Endothelial cell of umbilical vein (primary cell): Measurements from ENCODE around the gene GDF11. TPM values are rescaled to one million over a fixed set of nuclear protein-coding genes. Genes with fewer than 3 reads are reported as not detected.

ENCODE experiments used
- BruUV-seq: library from RNA; stranded (reverse); fragments of 400-500 nt; replicated peaks from 2 replicates; lab custom pipeline; 2021; lab: Mats Ljungman, UMichigan
- CTCF ChIA-PET: fragments of 300-600, 350-600 bp; sonication (Branson Sonifier 250); formaldehyde crosslinking; loops from one replicate; lab custom pipeline; 2021; ENCODE audit warnings: antibody characterized with exemption, inconsistent platforms; lab: Charles Lee
- POLR2A ChIA-PET: fragments of 300-600, 350-600 bp; sonication (Branson Sonifier 250); formaldehyde crosslinking; loops from one replicate; lab custom pipeline; 2021; ENCODE audit warnings: antibody characterized with exemption, inconsistent platforms; lab: Charles Lee
- DNase-seq: peaks from one replicate; pipeline ENCODE4 v3.0.0-alpha.2; 2011; ENCODE audit warnings: low read depth, low spot score
- FAIRE-seq: peaks from 2 replicates; lab custom pipeline; 2011; peaks lifted over from hg19 to GRCh38; lab: Jason Lieb, UNC
- H2AFZ ChIP-seq: 2 replicates; pipeline ENCODE4 v1.6.0; 2012; ENCODE audit warnings: low read depth, low read length, control low read depth, inconsistent platforms
- H3K27ac ChIP-seq: 2 replicates; pipeline ENCODE4 v1.5.1; 2011; ENCODE audit warnings: low read depth, mild to moderate bottlenecking, control low read depth, low read length, moderate library complexity; ENCODE audit not compliant: insufficient read depth
- H3K27me3 ChIP-seq, 2 experiments: 2 replicates each; pipeline versions ENCODE4 v1.6.0 to v1.6.1; 2011; ENCODE audit warnings: low read length in 2 of 2, mixed read lengths in 1 of 2; ENCODE audit not compliant: control insufficient read depth in 2 of 2, insufficient read depth in 2 of 2
- H3K36me3 ChIP-seq, 2 experiments: 2 replicates in 1 of 2; 3 replicates in 1 of 2; pipeline ENCODE4 v1.5.1; 2011; ENCODE audit warnings: low read length in 2 of 2, mild to moderate bottlenecking in 1 of 2, moderate library complexity in 1 of 2; ENCODE audit not compliant: control insufficient read depth in 2 of 2, insufficient read depth in 2 of 2; ENCODE audit errors: extremely low read depth in 1 of 2
- H3K4me1 ChIP-seq: 3 replicates; pipeline ENCODE4 v1.5.1; 2011; ENCODE audit warnings: mild to moderate bottlenecking, low read length; ENCODE audit not compliant: control insufficient read depth, insufficient read depth; ENCODE audit errors: extremely low read depth
- H3K4me2 ChIP-seq: 2 replicates; pipeline ENCODE4 v1.6.1; 2011; ENCODE audit warnings: low read length, control low read depth, mixed read lengths; ENCODE audit not compliant: insufficient read depth
- H3K4me3 ChIP-seq, 3 experiments: fragments of 200-600 bp in 1 of 3; sonication (generic), shearing (Covaris generic) in 1 of 3; replicated peaks in 1 of 3; 2 replicates each; pipeline ENCODE4 v1.5.1; 2011 to 2016; ENCODE audit warnings: control low read depth in 3 of 3, low read length in 3 of 3, mild to moderate bottlenecking in 2 of 3, inconsistent platforms in 1 of 3, low read depth in 1 of 3, moderate library complexity in 1 of 3; ENCODE audit not compliant: insufficient read depth in 1 of 3
- H3K79me2 ChIP-seq: 2 replicates; pipeline ENCODE4 v1.6.0; 2012; ENCODE audit warnings: low read length, inconsistent platforms; ENCODE audit not compliant: control insufficient read depth, insufficient read depth
- H3K9ac ChIP-seq: replicated peaks from 2 replicates; pipeline ENCODE3; 2011; ENCODE audit warnings: low read length, control low read depth; ENCODE audit not compliant: insufficient read depth; ENCODE audit errors: extremely low read depth
- H3K9me1 ChIP-seq: replicated peaks from 3 replicates; pipeline ENCODE4 v1.6.0; 2011; ENCODE audit warnings: mild to moderate bottlenecking, low read length; ENCODE audit not compliant: control insufficient read depth, insufficient read depth; ENCODE audit errors: extremely low read depth
- H3K9me3 ChIP-seq: replicated peaks from 2 replicates; pipeline ENCODE4 v1.5.1; 2012; ENCODE audit warnings: low read length, inconsistent platforms; ENCODE audit not compliant: control insufficient read depth, insufficient read depth
- H4K20me1 ChIP-seq: replicated peaks from 2 replicates; pipeline ENCODE3; 2011; ENCODE audit warnings: mild to moderate bottlenecking, low read length; ENCODE audit not compliant: control insufficient read depth, insufficient read depth; ENCODE audit errors: extremely low read depth
- CTCF ChIP-seq, 2 donors: IDR thresholded peaks; 1 replicate in 1 of 2; 2 replicates in 1 of 2; pipeline ENCODE4 v1.5.1; 2011; ENCODE audit warnings: low read length in 2 of 2, mild to moderate bottlenecking in 2 of 2, moderate library complexity in 2 of 2, control low read depth in 1 of 2, inconsistent platforms in 1 of 2, low read depth in 1 of 2; ENCODE audit not compliant: insufficient read depth in 1 of 2; ENCODE audit errors: extremely low read depth in 1 of 2
- EZH2 ChIP-seq: IDR thresholded peaks from 2 replicates; pipeline ENCODE4 v1.6.1; 2012; ENCODE audit warnings: borderline replicate concordance, low read depth, mild to moderate bottlenecking, moderate library complexity, low read length, inconsistent platforms; ENCODE audit not compliant: severe bottlenecking
- FOS ChIP-seq: IDR thresholded peaks from 2 replicates; pipeline ENCODE4 v1.6.1; 2011; ENCODE audit warnings: mild to moderate bottlenecking, low read length, moderate library complexity, borderline replicate concordance; ENCODE audit not compliant: insufficient read depth
- GATA2 ChIP-seq: IDR thresholded peaks from 2 replicates; pipeline ENCODE4 v1.7.0; 2011; ENCODE audit warnings: low read depth, mild to moderate bottlenecking, moderate library complexity, mixed read lengths, low read length; ENCODE audit not compliant: insufficient read length, insufficient read depth
- JUN ChIP-seq: IDR thresholded peaks from 2 replicates; pipeline ENCODE4 v1.6.1; 2011; ENCODE audit warnings: borderline replicate concordance, low read depth; ENCODE audit not compliant: insufficient read length, insufficient read depth
- MAX ChIP-seq: IDR thresholded peaks from 2 replicates; pipeline ENCODE4 v1.6.1; 2011; ENCODE audit not compliant: insufficient read depth, insufficient read length
- MYC ChIP-seq: IDR thresholded peaks from one replicate; pipeline ENCODE4 v1.6.1; 2011; ENCODE audit warnings: mild to moderate bottlenecking, low read depth, low read length
- POLR2A ChIP-seq: IDR thresholded peaks from 2 replicates; pipeline ENCODE4 v1.6.1; 2012; ENCODE audit warnings: low read depth, mild to moderate bottlenecking, control low read depth, low read length
- POLR2AphosphoS5 ChIP-seq: IDR thresholded peaks from 2 replicates; pipeline ENCODE4 v1.6.1; 2012; ENCODE audit warnings: low read depth, mild to moderate bottlenecking, control low read depth, low read length, moderate library complexity; ENCODE audit not compliant: insufficient read depth
- dilution Hi-C: fragments of 300-500 bp; cut with MboI; formaldehyde crosslinking; loops from one replicate; pipeline ENCODE4 v1.15.0; 2019; ENCODE audit warnings: low sequenced_read_pairs; ENCODE audit not compliant: extremely low pct_ligation_motif_present
- intact Hi-C: fragments of 100-400 bp; cut with micrococcal nuclease; formaldehyde crosslinking; loops from one replicate; pipeline ENCODE4 v1.10.0; 2022
- polyA plus RNA-seq, 4 experiments: library from polyadenylated mRNA; depleted of rRNA in 3 of 4; stranded (reverse) in 3 of 4; unstranded in 1 of 4; fragments of >200 nt; gene quantifications; 2 replicates each; pipeline versions ENCODE4 v1.2.1 to v1.2.3, GENCODE V29; 2011 to 2012; ENCODE audit warnings: missing spikeins in 1 of 4
- total RNA-seq: library from RNA; stranded (reverse); gene quantifications from 2 replicates; pipeline ENCODE4 v1.2.3, GENCODE V29; 2021

The GDF11 gene
- total and polyA plus RNA-seq, 2 donors (not counting 3 experiments of a cell fraction or from before 2014, with no cell fraction given) = 10.0 to 18.7 TPM

- Histone ChIP-seq H3K79me2 (no peaks in the 10 kb centered on the region), H4K20me1 (no peaks in the 10 kb centered on the region), H3K4me3 (peak within 1 kb of the TSS; percentile 66 to 94 (median 82)), H3K36me3 (no peaks in the 10 kb centered on the region), H3K9ac (peak within 1 kb of the TSS; percentile 89), H3K4me2 (peak within 1 kb of the TSS; percentile 87), H3K4me1 (peaks cover 24% of the 10 kb centered on the region), H2AFZ (peak within 1 kb of the TSS; percentile 97), H3K9me1 (no peaks in the 10 kb centered on the region), H3K27ac (peak within 1 kb of the TSS; percentile 83), H3K9me3 (no peaks in the 10 kb centered on the region), H3K27me3 (peaks cover 11 to 17% of the 10 kb centered on the region in 2 experiments)
- POLR2A ChIA-PET = no interaction called here
- peak; percentile 90 for FAIRE-seq
- TF ChIP-seq POLR2AphosphoS5 (peak; percentile 63), EZH2 (no peak), MAX (peak; percentile 94), CTCF (IDR thresholded peaks at IDR 0.05; ENCODE audit: extremely low read depth in 1 of 2, insufficient read depth in 1 of 2, low read depth in 1 of 2, low read length in 2 of 2) (no peak), JUN (no peak), GATA2 (no peak), MYC (no peak), FOS (no peak), POLR2A (no peak)
- peak; percentile 84 for DNase-seq
- intact Hi-C loops = no loop called here
- dilution Hi-C loops = no loop called here
- TSS peak; percentile 43 for BruUV-seq
- CTCF ChIA-PET = interaction anchor here (0.6 to 11.1 kb wide), 8 partner anchors 9 to 1391 kb away, joined by 3 to 151 read pairs (median 3); partner anchors contain the start of genes CD63, COPZ1, ITGA7 and SMARCC2
Observed at GRCh38 chr12:55715833-55716581, 26.9 kb upstream of the GDF11 start, which contains the start of gene BLOC1S1. TSS of gene BLOC1S1 (plus strand) at chr12:55716046. CDS start at chr12:55716052, 6 bp downstream.
